Esophagus muscularis mucosa (tissue), 3 donors: ENCODE data around the gene GLCE.

ENCODE experiments used
- POLR2A ChIP-seq: fragments of 450-650 bp; IDR thresholded peaks from one replicate; pipeline ENCODE4 v1.6.1; 2017; ENCODE audit warnings: antibody characterized with exemption, moderate library complexity, mild to moderate bottlenecking, low read depth
- POLR2AphosphoS5 ChIP-seq, 2 donors: sonication (generic); formaldehyde crosslinking; IDR thresholded peaks; one replicate each; pipeline ENCODE4 v1.6.1; 2017; ENCODE audit warnings: antibody characterized with exemption in 2 of 2
- TF ChIP-seq, protein P1 (sequence below), 3 experiments: fragments of 200-600 bp in 2 of 3; fragments of 450-650 bp in 1 of 3; sonication (generic) in 2 of 3; IDR thresholded peaks; one replicate each; pipeline ENCODE4 v1.5.1; 2017 to 2019; ENCODE audit warnings: antibody characterized with exemption in 3 of 3, mild to moderate bottlenecking in 2 of 3, moderate library complexity in 1 of 3

- TF ChIP-seq, protein P1, sequence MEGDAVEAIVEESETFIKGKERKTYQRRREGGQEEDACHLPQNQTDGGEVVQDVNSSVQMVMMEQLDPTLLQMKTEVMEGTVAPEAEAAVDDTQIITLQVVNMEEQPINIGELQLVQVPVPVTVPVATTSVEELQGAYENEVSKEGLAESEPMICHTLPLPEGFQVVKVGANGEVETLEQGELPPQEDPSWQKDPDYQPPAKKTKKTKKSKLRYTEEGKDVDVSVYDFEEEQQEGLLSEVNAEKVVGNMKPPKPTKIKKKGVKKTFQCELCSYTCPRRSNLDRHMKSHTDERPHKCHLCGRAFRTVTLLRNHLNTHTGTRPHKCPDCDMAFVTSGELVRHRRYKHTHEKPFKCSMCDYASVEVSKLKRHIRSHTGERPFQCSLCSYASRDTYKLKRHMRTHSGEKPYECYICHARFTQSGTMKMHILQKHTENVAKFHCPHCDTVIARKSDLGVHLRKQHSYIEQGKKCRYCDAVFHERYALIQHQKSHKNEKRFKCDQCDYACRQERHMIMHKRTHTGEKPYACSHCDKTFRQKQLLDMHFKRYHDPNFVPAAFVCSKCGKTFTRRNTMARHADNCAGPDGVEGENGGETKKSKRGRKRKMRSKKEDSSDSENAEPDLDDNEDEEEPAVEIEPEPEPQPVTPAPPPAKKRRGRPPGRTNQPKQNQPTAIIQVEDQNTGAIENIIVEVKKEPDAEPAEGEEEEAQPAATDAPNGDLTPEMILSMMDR (IDR thresholded peaks at IDR 0.05), result no peak
- TF ChIP-seq POLR2AphosphoS5 (IDR thresholded peaks at IDR 0.05) (no peak), POLR2A (no peak)
Measured at GRCh38 chr15:69114331-69114928, 46.0 kb upstream of the GLCE start.
